Activated CD4-positive, alpha-beta T cell treated with anti-CD3 and anti-CD28 coated beads for 24 hours (primary cell): ENCODE measurements around the gene CPNE5.
A peak's percentile ranks its signal among the peaks of the same experiment; 100 is the strongest.

Experiments
- DNase-seq, 2 donors: peaks; one replicate each; pipeline ENCODE4 v3.0.0-alpha.2; 2020; ENCODE audit warnings: low read depth in 2 of 2

The CPNE5 gene

DNA sequence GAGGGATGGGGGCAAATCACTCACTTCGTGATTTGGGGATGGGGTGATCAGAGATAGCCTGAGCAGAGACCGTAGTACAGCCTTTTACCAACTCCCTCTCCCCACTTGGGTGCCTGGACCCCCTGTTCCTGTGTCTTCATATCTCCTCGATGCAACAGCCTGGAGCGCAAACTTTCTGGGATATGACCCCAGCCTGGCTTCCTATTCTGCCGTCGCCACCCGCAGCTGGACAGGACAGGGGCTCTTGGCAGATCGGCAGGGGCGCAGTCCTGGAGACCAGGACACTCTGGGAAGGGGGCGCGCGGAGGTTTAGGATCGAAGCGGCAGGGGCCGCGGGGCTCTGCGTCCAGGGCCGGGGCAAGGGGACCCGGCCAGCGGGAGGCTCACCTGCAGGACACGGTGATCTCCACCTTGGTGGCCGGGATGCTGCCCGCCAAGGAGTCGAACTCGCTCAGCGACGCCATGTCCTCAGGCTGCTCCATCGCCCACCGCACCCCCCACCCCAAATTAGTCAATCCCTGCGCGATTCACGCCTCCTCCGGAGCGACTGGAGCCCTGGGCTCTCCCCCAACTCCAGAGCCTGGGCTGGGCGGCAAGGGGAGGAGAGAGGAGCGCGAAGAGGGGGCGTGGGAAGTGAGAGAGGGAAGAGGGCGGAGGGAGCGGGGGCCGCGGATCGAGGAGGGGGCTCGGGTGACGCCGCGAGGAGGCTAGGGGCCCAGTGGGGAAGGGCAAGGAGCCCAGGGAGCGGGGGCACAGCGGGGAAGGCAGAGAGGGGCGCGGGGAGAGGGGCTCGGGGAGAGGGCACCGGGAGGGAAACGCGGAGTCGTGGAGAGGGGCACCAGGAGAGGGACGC, at the start of gene CPNE5:
TSS of gene CPNE5 (minus strand) at position 549 of the 853 bp plus-strand sequence. CDS start at position 482, 67 bp downstream.
- DNase-seq = no peak

- no peak for DNase-seq
These were observed 48.9 kb upstream of the CPNE5 start for GRCh38 chr6:36888115-36888643.

- DNase-seq = no peak
These were observed 47.8 kb upstream of the CPNE5 start for GRCh38 chr6:36886950-36887618.

- DNase-seq = peak; percentile 96 to 97
These were observed 46.5 kb upstream of the CPNE5 start, which contains the start of gene C6orf89 for GRCh38 chr6:36885461-36886401. C6orf89 (plus strand) TSS chr6:36885952; CDS start chr6:36899445, 13,493 bp downstream.

- no peak for DNase-seq
These were observed 45.4 kb upstream of the CPNE5 start for GRCh38 chr6:36884610-36885009.

GRCh38 chr6:36875250-36875633, 36.0 kb upstream of the CPNE5 start:
- no peak for DNase-seq

GRCh38 chr6:36874443-36875249, 35.4 kb upstream of the CPNE5 start, which contains the start of gene PPIL1:
PPIL1 (minus strand) TSS chr6:36874803; CDS start chr6:36874772, 31 bp downstream.
- peak; percentile 64 to 72 for DNase-seq

DNA sequence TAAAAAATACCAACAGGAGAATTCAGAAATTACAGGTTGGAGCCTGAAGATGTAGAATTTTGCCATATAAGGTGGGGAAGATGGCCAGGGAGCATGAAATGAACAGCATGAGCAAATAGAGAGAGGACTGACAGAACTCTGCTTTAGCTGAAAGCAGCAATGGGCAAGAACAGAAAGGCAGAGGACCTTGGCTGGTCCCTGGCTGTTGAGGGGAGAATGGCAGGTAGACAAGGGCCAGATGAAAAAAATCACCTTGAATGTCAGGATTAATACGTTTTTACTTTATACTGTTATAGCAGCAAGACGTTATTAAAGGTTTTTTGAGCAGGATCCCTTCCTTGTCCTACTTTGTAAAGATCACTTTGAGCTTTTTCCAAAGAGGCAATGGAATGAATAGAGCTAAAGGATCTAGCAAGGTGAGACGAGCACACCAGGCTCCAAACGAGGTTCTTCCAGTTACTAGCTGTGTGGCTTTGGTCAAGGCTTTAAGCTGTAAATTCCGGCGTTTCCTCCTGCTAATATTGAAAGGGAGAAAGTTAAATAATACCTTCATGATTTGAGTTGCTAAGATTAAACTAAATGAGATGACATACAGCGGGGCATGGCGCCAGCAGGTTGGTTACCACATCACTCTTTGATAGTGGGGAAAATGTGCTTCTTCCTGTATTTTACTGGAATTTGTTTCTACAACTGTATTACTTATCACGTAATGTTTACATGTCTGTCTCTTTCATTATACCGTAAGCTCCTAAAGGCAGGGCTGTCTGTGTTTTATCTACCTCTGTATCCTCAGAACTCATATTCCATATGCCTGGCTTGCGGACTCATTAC, 34.6 kb upstream of the CPNE5 start:
- no peak for DNase-seq

- DNase-seq = no peak
These were observed 33.9 kb upstream of the CPNE5 start for GRCh38 chr6:36873115-36873514.

DNA sequence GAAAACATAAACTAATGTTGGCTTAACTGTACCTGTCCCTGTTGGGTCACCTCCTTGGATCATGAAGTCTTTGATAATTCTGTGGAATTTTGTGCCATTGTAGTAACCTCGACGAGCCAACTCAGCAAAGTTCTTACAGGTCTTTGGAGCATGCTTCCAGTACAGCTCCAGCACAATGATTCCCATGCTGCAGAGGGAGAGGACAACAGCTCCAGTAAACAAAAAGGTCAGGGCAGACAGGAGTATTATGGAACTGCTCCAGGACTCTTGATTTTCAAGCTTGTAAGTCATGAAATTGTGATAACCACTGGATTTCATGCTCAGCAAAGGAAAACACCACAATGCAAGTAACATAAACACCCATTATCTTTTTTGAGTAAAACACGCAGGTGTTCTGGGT, 32.4 kb upstream of the CPNE5 start:
- DNase-seq = no peak

DNA sequence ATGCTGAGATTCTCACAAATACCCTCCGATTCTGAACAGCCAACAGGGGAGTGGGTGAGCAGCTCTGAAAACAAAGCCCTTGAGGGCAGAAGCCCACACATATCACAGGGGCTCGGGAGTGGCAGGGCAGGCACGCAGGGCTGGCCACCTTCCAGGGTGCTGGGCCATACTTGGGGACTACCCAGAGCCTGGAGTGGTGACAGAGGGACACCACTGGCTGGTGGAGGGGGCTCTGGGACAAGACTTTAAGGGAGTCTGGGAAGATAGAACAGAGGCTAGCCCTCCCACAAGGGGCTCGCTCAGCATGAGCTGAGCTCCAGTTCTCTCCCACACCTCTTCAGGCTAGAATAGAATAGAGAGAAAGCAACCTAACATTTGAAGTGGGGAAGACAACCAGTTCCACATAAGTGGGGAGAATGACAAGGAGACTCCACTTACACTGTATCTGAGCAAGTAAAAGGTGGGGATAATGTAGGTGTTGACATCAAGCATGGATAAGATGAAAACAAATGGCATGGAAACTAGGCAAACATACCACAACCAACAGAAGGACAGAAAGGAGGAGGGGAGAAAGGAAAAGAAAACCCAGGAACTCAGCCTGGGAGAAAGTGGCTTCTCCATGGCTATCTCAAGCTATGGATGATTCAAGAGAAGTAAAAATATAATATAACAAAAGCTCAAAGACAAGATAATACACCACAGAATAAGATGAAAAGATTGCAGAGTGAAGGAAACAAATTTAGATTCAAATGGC, 28.4 kb upstream of the CPNE5 start:
- no peak for DNase-seq

- DNase-seq = no peak
These were observed 26.6 kb upstream of the CPNE5 start for GRCh38 chr6:36865835-36866234.

DNA sequence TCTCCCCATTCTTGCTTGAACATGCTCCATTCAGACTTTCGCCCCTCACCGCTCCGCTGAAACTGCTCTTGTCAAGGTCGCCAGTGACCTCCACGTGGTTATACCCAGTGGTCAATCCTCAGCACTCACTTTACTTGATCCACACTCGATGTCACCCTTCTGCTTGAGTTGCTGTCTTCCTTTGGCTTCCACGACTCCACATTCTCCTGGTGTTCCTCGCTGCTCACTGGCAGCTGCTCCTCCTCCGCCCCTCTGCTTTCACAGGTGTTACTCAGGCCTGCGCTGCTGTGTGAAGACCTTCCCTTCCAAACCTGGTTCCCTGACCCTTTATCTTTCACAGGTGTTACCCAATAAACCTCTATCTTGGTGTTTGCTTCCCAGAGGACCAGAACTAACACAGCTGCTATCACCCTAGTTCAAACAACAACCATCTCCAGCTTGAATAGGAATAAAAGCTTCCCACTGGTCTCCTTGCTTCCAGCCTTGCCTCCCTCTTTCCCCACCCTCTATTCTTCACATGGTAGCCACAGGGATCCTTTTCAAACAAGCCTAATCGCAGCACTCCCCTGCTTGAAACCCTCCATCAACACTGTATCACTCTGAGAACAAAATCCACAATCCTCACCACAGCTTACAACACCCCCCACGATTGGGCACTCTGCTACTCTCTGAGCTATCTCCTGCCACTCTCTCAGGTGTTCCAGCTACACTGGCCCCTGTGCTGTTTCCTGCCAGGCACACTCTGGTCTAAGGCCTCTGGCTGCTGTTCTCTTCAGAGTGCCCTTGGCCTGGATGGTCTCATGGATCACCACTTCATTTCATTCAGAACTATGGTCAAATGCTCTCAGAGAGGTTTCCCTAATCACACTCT, 24.7 kb upstream of the CPNE5 start:
- DNase-seq = no peak

DNA sequence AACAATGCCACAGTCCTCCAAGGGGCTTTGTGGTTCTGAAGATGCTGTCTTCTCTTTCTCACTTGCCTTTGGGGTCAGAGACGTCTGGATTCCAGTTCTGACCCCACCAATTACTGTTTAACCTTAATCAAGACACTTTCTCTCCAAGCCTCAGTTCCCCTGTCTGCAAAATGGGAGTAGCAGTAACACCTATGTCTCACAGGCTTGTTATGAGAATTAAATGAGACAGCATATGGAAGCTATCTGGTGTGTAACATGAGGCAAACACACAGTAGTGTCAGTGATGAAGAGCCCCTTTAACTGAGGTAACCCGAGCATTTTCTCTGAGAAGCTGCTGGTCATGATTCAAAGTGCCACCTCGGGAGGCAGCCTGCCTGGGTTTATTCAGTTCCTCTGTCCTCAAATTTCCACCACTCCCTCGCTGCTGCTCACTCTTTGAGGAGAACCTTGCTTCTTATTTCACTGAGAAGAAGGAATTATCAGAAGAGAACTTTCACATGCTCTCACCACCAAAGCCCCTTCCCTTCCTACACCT, 23.7 kb upstream of the CPNE5 start:
- DNase-seq = no peak

DNA sequence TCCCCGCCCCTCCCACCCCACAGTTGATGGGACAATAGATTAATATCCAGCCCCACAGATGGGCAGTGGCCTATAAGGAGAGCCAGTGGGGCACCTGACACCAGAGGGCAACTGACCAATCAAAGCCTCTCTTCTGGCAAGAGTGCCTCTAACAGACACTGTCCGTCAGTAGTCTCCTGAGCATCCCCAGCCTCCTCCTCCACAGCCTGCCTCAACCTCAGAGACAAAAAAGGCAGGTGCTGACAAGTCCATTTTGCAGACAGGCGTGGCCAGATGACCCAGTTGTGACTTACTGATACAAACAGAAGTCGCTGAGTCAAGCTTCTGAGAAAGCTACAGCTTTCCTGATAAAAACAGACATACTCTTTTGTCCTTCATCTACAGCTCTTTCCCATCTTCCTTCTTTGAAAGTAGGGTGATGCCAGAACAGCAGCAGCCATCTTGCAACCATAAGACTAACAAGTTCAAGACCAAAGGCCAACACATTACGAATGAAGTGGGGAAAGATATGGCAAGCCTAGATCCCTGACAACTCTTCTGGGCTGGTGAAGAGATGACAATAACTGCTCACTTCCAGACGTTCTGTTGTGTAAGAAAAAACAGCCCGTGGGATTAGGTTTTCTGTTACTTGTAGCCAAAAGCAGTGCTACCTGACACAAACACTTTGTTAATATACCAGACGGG, 23.1 kb upstream of the CPNE5 start:
- DNase-seq = no peak

DNA sequence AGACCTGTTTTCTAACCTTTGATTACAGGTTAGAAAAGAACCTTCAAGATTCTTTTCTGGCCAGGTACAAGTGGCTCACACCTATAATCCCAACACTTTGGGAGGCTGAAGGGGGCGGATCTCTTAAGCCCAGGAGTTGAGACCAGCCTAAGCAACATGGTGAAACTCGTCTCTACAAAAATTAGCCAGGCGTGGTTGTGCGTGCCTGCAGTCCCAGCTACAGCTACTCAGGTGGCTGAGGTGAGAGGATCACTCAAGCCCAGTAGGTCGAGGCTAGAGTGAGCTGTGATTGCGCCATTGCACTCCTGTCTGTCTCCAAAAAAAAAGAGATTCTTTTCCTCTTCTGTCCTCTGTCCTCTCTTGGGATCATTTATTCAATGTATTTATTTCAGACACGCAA, 20.9 kb upstream of the CPNE5 start:
- no peak for DNase-seq

DNA sequence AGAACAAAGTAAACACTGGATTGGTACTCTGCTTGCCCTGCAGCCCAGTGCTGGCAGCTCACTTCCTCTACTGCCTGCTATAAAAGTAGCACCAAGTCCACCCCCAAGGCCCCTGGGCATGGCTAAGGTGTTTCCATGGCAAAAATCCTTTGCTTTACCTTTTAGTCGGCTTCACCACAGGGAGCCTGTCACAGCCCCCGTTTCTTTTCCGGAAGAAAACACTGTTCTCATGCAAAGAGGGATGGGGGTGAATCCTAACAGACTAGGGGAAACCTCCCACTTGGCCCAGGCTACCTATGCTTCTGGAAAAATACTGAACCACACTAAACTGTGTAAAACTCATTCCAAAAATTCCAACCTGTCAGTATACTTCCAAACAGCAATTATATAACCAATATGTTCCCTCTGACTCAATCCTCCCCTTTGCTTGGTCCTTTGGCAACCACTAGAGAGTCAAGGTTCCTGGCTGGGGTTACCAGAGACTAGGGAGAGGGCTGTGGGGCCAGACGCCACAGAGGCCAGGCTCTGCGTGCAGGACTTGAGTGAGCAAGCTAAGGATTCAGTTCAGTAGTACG, 19.2 kb upstream of the CPNE5 start:
- DNase-seq = no peak
